ENCODE measurements around the gene KLRK1. TPM values are rescaled to one million over a fixed set of nuclear protein-coding genes. Genes with fewer than 3 reads are reported as not detected.
"Not testable (repeated sequence)": the region's sequence is repeated elsewhere in the genome, so short reads cannot be mapped to it uniquely, and the experiment has no call there.

KLRK1 gene
- total RNA-seq, 1 experiment from 2014 or later, result not detected

DNA sequence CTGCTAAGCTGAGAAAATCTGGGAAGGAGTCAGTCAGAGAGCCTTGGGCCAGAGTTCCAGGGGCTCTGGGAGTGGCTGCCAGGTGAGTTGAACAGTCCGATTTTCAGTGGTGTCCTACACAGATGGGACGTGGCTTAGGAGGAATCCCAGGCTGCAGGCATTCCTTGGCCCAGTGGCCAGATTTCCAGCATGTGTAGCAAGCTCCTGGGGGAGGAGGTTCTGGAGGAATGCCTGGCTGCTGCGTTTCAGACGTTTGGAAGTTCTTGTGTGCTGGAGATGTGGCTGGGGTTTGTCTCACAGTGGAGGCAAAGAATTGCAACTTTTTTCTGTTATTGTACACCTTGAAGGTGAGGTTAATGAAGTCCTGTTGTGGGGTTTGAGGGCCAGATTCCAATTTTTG lies 53.6 kb downstream of the KLRK1 start:
- in situ Hi-C loops (cut with HindIII; ENCODE audit: low pct_unique_long_range_greater_than_20kb, low sequenced_read_pairs), result not testable (repeated sequence)

DNA sequence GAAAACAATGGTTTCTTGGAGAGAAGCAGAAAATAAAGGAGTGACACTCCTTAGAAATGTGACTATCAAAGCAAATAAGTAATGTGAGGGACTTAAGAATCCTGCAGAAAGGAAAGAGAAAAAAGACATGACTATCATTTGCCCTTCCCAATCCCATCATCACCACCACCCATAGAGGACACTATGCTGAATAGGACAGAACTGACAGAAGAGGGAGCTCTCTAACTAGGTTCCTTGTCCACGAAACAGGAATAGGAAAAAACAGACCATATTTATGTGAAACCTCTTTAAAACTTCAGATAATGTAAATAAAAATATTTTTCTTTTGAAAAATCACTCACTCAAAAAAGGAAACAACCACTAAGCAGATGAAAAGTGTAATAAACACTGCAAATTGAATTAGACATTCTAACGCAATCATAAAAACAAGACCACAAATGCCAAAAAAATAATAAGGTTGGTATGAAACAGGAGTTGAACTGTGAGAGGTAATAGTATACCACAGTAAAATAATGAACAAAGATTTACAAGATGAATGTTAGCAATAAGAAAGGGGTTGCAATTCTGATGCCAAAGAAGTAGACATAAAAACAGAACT lies 58.1 kb downstream of the KLRK1 start:
- DNase-seq (ENCODE audit: low read depth), result peak; percentile 43
- in situ Hi-C loops (cut with HindIII; ENCODE audit: low pct_unique_long_range_greater_than_20kb, low sequenced_read_pairs), result no loop called here

More for the DNA sequence above, 53.6 kb downstream of the KLRK1 start:
- not testable (repeated sequence) for DNase-seq (ENCODE audit: low read depth)

DNA sequence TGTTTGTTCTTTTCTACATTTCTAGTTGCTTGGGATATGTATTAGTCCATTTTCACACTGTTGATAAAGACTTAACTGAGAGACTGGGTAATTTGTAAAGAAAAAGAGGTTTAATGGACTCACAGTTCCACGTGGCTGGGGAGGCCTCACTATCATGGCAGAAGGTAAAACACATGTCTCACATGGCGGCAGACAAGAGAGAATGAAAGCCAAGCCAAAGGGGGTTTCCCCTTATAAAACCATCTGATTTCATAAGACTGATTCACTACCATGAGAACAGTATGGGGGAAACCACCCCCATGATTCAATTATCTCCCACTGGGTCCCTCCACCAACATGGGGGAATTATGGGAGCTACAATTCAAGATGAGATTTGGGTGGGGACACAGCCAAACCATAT lies 61.1 kb downstream of the KLRK1 start:
- in situ Hi-C loops (cut with HindIII; ENCODE audit: low pct_unique_long_range_greater_than_20kb, low sequenced_read_pairs); DNase-seq (ENCODE audit: low read depth): not testable (repeated sequence)

Other genes starting within 250 kb of the KLRK1 start
- gene OLR1, start 217.9 kb downstream of the KLRK1 start, total RNA-seq (2014; rRNA removed; shearing (Covaris generic); ENCODE audit: low replicate concordance), result not detected in 2 replicates
- gene TMEM52B, start 211.0 kb downstream of the KLRK1 start, total RNA-seq (2014; rRNA removed; shearing (Covaris generic); ENCODE audit: low replicate concordance), result 2.8 TPM in 1 of 2 replicates, not detected in the other
- 83.6 and 160 TPM in 2 replicates for gene GABARAPL1, start 177.2 kb downstream of the KLRK1 start, total RNA-seq (2014; rRNA removed; shearing (Covaris generic); ENCODE audit: low replicate concordance)
- not detected in 2 replicates for gene KLRD1, start 82.2 kb downstream of the KLRK1 start, total RNA-seq (2014; rRNA removed; shearing (Covaris generic); ENCODE audit: low replicate concordance)
- gene KLRC4, start 19.7 kb upstream of the KLRK1 start, total RNA-seq (2014; rRNA removed; shearing (Covaris generic); ENCODE audit: low replicate concordance), result not detected in 2 replicates
- not detected in 2 replicates for gene KLRC3, start 30.6 kb upstream of the KLRK1 start, total RNA-seq (2014; rRNA removed; shearing (Covaris generic); ENCODE audit: low replicate concordance)
- gene KLRC2, start 46.0 kb upstream of the KLRK1 start, total RNA-seq (2014; rRNA removed; shearing (Covaris generic); ENCODE audit: low replicate concordance), result not detected in 2 replicates
- gene KLRC1, start 63.3 kb upstream of the KLRK1 start, total RNA-seq (2014; rRNA removed; shearing (Covaris generic); ENCODE audit: low replicate concordance), result not detected in 2 replicates
- 0.12 and 0.14 TPM in 2 replicates for gene EIF2S3B, start 115.8 kb upstream of the KLRK1 start, total RNA-seq (2014; rRNA removed; shearing (Covaris generic); ENCODE audit: low replicate concordance)
- gene MAGOHB, start 223.6 kb upstream of the KLRK1 start, total RNA-seq (2014; rRNA removed; shearing (Covaris generic); ENCODE audit: low replicate concordance), result 64.4 and 89.6 TPM in 2 replicates